OCI-LY7 (cell line): ENCODE measurements around the gene ZNF280D. TPM values are rescaled to one million over a fixed set of nuclear protein-coding genes. Genes with fewer than 3 reads are reported as not detected.

Experiments used
- BruUV-seq: library from RNA; stranded (reverse); fragments of 400-500 nt; replicated peaks from 2 replicates; lab custom pipeline; 2021; lab: Mats Ljungman, UMichigan
- CTCF ChIA-PET: fragments of 300-600 bp; sonication (Branson Sonifier 250); formaldehyde crosslinking; loops from one replicate; lab custom pipeline; 2022; ENCODE audit warnings: antibody characterized with exemption; ENCODE audit not compliant: unreplicated experiment; lab: Charles Lee
- POLR2A ChIA-PET: fragments of 300-600 bp; sonication (Branson Sonifier 250); formaldehyde crosslinking; loops from one replicate; lab custom pipeline; 2022; ENCODE audit warnings: antibody characterized with exemption; lab: Charles Lee
- DNase-seq: peaks from one replicate; pipeline ENCODE4 v3.0.0-alpha.2; 2015; ENCODE audit warnings: low spot score
- H2AFZ ChIP-seq: fragments of 200-600 bp; sonication (generic), shearing (Covaris generic); 2 replicates; pipeline ENCODE4 v1.6.1; 2014; ENCODE audit warnings: mild to moderate bottlenecking, antibody characterized with exemption, low read length, moderate library complexity
- H3K27ac ChIP-seq: fragments of 200-600 bp; sonication (generic); 2 replicates; pipeline ENCODE4 v1.5.1; 2014; ENCODE audit warnings: mixed run types, low read depth, mild to moderate bottlenecking, moderate library complexity, low read length, inconsistent platforms; ENCODE audit not compliant: poor library complexity, severe bottlenecking
- H3K36me3 ChIP-seq: fragments of 200-600 bp; sonication (generic); 2 replicates; pipeline ENCODE4 v1.6.1; 2014; ENCODE audit warnings: mild to moderate bottlenecking, antibody characterized with exemption, low read length, moderate library complexity, mixed read lengths; ENCODE audit not compliant: insufficient read depth
- H3K4me1 ChIP-seq: fragments of 200-600 bp; sonication (generic); 2 replicates; pipeline ENCODE4 v1.5.1; 2014; ENCODE audit warnings: mild to moderate bottlenecking, low read length; ENCODE audit not compliant: insufficient read depth, poor library complexity, severe bottlenecking
- H3K4me2 ChIP-seq: fragments of 200-600 bp; sonication (generic); 2 replicates; pipeline ENCODE4 v1.6.1; 2014; ENCODE audit warnings: mild to moderate bottlenecking, low read length
- H3K4me3 ChIP-seq: fragments of 200-600 bp; sonication (generic); 2 replicates; pipeline ENCODE4 v1.5.1; 2014; ENCODE audit warnings: mild to moderate bottlenecking, low read depth, low read length; ENCODE audit not compliant: poor library complexity, severe bottlenecking
- H3K79me2 ChIP-seq: fragments of 200-600 bp; sonication (generic); 2 replicates; pipeline ENCODE4 v1.6.1; 2016; ENCODE audit warnings: low read depth, mild to moderate bottlenecking, low read length, moderate library complexity, mixed read lengths; ENCODE audit not compliant: insufficient read depth
- H3K9me2 ChIP-seq: fragments of 200-600 bp; sonication (generic); 2 replicates; pipeline ENCODE4 v1.6.1; 2016; ENCODE audit warnings: mild to moderate bottlenecking, low read length, mixed read lengths; ENCODE audit not compliant: insufficient read depth
- H3K9me3 ChIP-seq: fragments of 200-600 bp; sonication (generic); 2 replicates; pipeline ENCODE4 v1.6.1; 2014; ENCODE audit warnings: mild to moderate bottlenecking, mixed run types, low read length, mixed read lengths
- H4K20me1 ChIP-seq: fragments of 200-600 bp; sonication (generic); 2 replicates; pipeline ENCODE4 v1.6.1; 2014; ENCODE audit warnings: mild to moderate bottlenecking, antibody characterized with exemption, low read length, moderate library complexity, mixed read lengths; ENCODE audit not compliant: insufficient read depth
- EZH2phosphoT487 ChIP-seq: fragments of 200-600 bp; sonication (generic); IDR thresholded peaks from 2 replicates; pipeline ENCODE4 v1.6.1; 2018; ENCODE audit warnings: low read depth, borderline replicate concordance, mild to moderate bottlenecking, mixed run types, antibody characterized with exemption, low read length, moderate library complexity, mixed read lengths
- intact Hi-C: fragments of 100-400 bp; cut with micrococcal nuclease; formaldehyde crosslinking; loops from one replicate; pipeline ENCODE4 v1.10.0; 2022; ENCODE audit not compliant: unreplicated experiment
- total RNA-seq, 2 experiments: library from RNA; depleted of rRNA in 1 of 2; stranded (reverse); fragments of >200 nt in 1 of 2; shearing (Covaris generic) in 1 of 2; gene quantifications; 2 replicates each; pipeline ENCODE4 v1.2.3, GENCODE V29; 2014 to 2022
- TF ChIP-seq, protein P1 (sequence below): fragments of 200-600 bp; sonication (generic); conservative IDR thresholded peaks from 2 replicates; pipeline ENCODE4 v1.5.1; 2014; ENCODE audit warnings: mild to moderate bottlenecking, antibody characterized with exemption, low read length, moderate library complexity, mixed read lengths

Gene ZNF280D
- total RNA-seq, 2 experiments from 2014 or later: 10.7 to 23.4 TPM

DNA sequence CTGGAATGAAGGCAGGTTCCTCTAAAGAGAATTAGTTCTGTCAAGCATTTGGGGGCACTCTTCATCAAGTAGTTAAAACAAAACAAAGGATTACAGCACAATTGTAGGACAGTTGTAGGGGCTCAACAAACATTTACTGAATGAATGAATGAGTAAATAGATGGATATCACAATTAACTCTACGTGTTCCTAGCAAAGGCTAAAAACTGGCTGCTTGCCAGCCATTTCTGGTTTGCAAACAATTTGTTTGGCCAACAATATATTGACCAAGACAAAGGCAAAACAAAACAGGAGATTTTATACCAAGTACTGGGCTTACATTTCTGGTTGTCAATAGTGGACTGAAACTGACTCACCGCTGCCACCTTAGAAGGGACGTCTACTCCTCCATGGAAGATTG lies 116.8 kb downstream of the ZNF280D start:
- Histone ChIP-seq H3K9me2 (no peaks in the 10 kb centered on the region), H2AFZ (peak overlapping the region; percentile 10; the same call in 1 of the 2 replicates), H3K27ac (no peak overlapping the region), H3K79me2 (no peaks in the 10 kb centered on the region), H4K20me1 (no peaks in the 10 kb centered on the region), H3K9me3 (peaks cover 16% of the 10 kb centered on the region; the same call in 1 of the 2 replicates), H3K36me3 (no peaks in the 10 kb centered on the region; the same call in 1 of the 2 replicates), H3K4me3 (no peak overlapping the region), H3K4me2 (no peak overlapping the region), H3K4me1 (peaks cover 37% of the 10 kb centered on the region)
- ChIA-PET CTCF (no interaction called here), POLR2A (no interaction called here)
- TF ChIP-seq, protein P1, sequence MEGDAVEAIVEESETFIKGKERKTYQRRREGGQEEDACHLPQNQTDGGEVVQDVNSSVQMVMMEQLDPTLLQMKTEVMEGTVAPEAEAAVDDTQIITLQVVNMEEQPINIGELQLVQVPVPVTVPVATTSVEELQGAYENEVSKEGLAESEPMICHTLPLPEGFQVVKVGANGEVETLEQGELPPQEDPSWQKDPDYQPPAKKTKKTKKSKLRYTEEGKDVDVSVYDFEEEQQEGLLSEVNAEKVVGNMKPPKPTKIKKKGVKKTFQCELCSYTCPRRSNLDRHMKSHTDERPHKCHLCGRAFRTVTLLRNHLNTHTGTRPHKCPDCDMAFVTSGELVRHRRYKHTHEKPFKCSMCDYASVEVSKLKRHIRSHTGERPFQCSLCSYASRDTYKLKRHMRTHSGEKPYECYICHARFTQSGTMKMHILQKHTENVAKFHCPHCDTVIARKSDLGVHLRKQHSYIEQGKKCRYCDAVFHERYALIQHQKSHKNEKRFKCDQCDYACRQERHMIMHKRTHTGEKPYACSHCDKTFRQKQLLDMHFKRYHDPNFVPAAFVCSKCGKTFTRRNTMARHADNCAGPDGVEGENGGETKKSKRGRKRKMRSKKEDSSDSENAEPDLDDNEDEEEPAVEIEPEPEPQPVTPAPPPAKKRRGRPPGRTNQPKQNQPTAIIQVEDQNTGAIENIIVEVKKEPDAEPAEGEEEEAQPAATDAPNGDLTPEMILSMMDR: 0 out of 2 replicates have a peak, but pooled peaks have one; percentile 20
- no peak for TF ChIP-seq EZH2phosphoT487
- BruUV-seq: no TSS peak
- no peak for DNase-seq
- intact Hi-C loops: no loop called here

DNA sequence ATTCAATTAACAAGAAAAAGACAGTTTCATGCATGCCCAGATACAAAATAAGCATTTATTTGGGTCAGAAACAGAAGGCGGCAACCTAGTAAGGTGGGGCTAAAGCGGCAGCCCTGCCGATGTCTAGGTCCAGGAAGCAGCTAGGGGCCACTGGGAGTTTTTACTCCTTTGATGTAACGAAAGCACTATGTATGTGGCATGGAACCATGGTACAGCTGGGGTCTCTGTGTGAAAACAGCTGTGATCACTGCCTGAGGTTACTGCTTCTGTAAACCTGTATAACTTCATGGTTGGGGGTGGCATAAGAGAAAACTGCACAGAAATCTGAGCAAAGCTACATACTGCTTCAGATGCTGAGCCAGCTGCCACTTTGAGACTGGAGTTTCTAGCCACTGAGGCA lies 119.5 kb downstream of the ZNF280D start:
- Histone ChIP-seq H3K79me2 (no peaks in the 10 kb centered on the region), H2AFZ (peak overlapping the region; percentile 72), H3K36me3 (no peaks in the 10 kb centered on the region; the same call in 1 of the 2 replicates), H3K9me3 (peaks cover 17% of the 10 kb centered on the region; the same call in 1 of the 2 replicates), H3K9me2 (no peaks in the 10 kb centered on the region), H4K20me1 (no peaks in the 10 kb centered on the region), H3K4me3 (no peak overlapping the region), H3K4me1 (peaks cover 55% of the 10 kb centered on the region), H3K4me2 (peak overlapping the region; percentile 35), H3K27ac (peak overlapping the region; percentile 52)
- POLR2A ChIA-PET: interaction anchor here (0.6 to 2.7 kb wide), 6 partner anchors 10 to 130 kb away, joined by 3 to 14 read pairs (median 4); no protein-coding TSS in a partner anchor
- TF ChIP-seq, protein P1: no peak
- TF ChIP-seq EZH2phosphoT487: no peak
- CTCF ChIA-PET: no interaction called here
- peak; percentile 82 for DNase-seq
- no TSS peak for BruUV-seq
- intact Hi-C loops: no loop called here

DNA sequence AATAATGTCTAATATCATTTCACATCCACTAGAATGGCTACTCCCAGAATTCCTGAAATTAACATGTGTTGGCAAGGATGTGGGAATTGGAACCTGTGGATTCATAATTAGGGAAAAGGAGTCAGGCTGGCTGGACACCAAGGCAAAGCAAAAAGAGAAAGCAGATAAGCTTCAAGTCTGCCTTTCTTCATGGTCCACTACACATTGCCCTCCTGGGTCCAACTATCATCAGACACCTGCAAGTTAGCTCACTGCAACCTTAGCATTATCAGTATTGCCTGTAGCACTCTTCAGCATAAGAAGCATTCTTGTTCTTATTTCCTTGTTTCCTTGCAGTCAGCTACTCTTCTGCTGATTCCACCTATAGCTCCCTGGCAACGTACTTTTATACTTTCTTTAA lies 124.3 kb downstream of the ZNF280D start:
- Histone ChIP-seq H3K27ac (peak overlapping the region; percentile 98), H3K36me3 (peaks cover 22% of the 10 kb centered on the region), H4K20me1 (no peaks in the 10 kb centered on the region), H3K4me3 (peak overlapping the region; percentile 62), H3K9me3 (peaks cover 28% of the 10 kb centered on the region), H3K79me2 (no peaks in the 10 kb centered on the region), H3K4me1 (peaks cover 73% of the 10 kb centered on the region), H2AFZ (peak overlapping the region; percentile 97; the same call in 1 of the 2 replicates), H3K4me2 (peak overlapping the region; percentile 89), H3K9me2 (no peaks in the 10 kb centered on the region)
- CTCF ChIA-PET: interaction anchor here (1.0 kb wide), 2 partner anchors 76 to 108 kb away, joined by 4 read pairs; no protein-coding TSS in a partner anchor
- TF ChIP-seq, protein P1: no peak
- TF ChIP-seq EZH2phosphoT487: no peak
- intact Hi-C loops: loop anchor here (1.0 to 10.0 kb wide), 6 partner anchors 76 to 362 kb away; partner anchors contain the start of genes TCF12, TEX9 and ZNF280D
- no TSS peak for BruUV-seq
- peak; percentile 93 for DNase-seq
- POLR2A ChIA-PET: interaction anchor here (0.5 to 3.9 kb wide), 10 partner anchors 9 to 144 kb away, joined by 3 to 38 read pairs (median 4); partner anchors contain the start of gene MNS1
